Gastroesophageal sphincter (tissue), 4 donors: ENCODE results near the gene ZAR1L. TPM values are rescaled to one million over a fixed set of nuclear protein-coding genes. Genes with fewer than 3 reads are reported as not detected.
"Not testable (repeated sequence)": the region's sequence is repeated elsewhere in the genome, so short reads cannot be mapped to it uniquely, and the experiment has no call there.

Experiments used
- ATAC-seq: fragments of 150-250 bp; one replicate; pipeline ENCODE4 v1.9.1; 2016; ENCODE audit warnings: mild to moderate bottlenecking, moderate library complexity
- H3K27ac ChIP-seq, 4 donors: fragments of 200-600 bp; sonication (generic) in 3 of 4; 1 replicate in 3 of 4; 2 replicates in 1 of 4; pipeline ENCODE4 v1.5.1; 2016 to 2019
- H3K27me3 ChIP-seq: fragments of 200-600 bp; sonication (generic); one replicate; pipeline ENCODE4 v1.5.1; 2019
- H3K36me3 ChIP-seq, 2 donors: fragments of 200-600 bp; sonication (generic); one replicate each; pipeline ENCODE4 v1.5.1; 2019; ENCODE audit warnings: control low read depth in 1 of 2
- H3K4me1 ChIP-seq, 3 donors: fragments of 200-600 bp; sonication (generic); 1 replicate in 2 of 3; 2 replicates in 1 of 3; pipeline ENCODE4 v1.5.1; 2016 to 2019; ENCODE audit warnings: control low read depth in 2 of 3
- H3K4me3 ChIP-seq, 2 donors: fragments of 200-600 bp; sonication (generic); one replicate each; pipeline ENCODE4 v1.5.1; 2019; ENCODE audit warnings: mild to moderate bottlenecking in 1 of 2, moderate library complexity in 1 of 2
- H3K9me3 ChIP-seq, 3 donors: fragments of 200-600 bp; sonication (generic); one replicate each; pipeline ENCODE4 v1.5.1; 2017 to 2019; ENCODE audit warnings: control low read depth in 2 of 3
- CTCF ChIP-seq, 4 experiments: fragments of 200-600 bp in 2 of 4; fragments of 450-650 bp in 2 of 4; sonication (generic) in 1 of 4; IDR thresholded peaks; one replicate each; pipeline ENCODE4 v1.5.1; 2017 to 2019; ENCODE audit warnings: antibody characterized with exemption in 4 of 4, mild to moderate bottlenecking in 2 of 4, moderate library complexity in 2 of 4
- EP300 ChIP-seq: sonication (generic); formaldehyde crosslinking; IDR thresholded peaks from one replicate; pipeline ENCODE4 v1.6.1; 2017; ENCODE audit warnings: antibody characterized with exemption, mild to moderate bottlenecking
- POLR2A ChIP-seq, 2 donors: fragments of 450-650 bp; IDR thresholded peaks; one replicate each; pipeline ENCODE4 v1.6.1; 2017; ENCODE audit warnings: antibody characterized with exemption in 2 of 2, mild to moderate bottlenecking in 2 of 2, moderate library complexity in 1 of 2
- POLR2AphosphoS5 ChIP-seq: sonication (generic); formaldehyde crosslinking; IDR thresholded peaks from one replicate; pipeline ENCODE4 v1.6.1; 2017; ENCODE audit warnings: antibody characterized with exemption
- WGBS, 2 donors: methylation state at CpG; one replicate each; pipeline ENCODE4 v1.1.5; 2018; ENCODE audit warnings: low coverage in 1 of 2; 5-methylcytosine and 5-hydroxymethylcytosine counted together
- total RNA-seq, 4 donors: library from RNA; depleted of rRNA; stranded (reverse); fragments of >200 nt; gene quantifications; one replicate each; pipeline ENCODE4 v1.1.0, GENCODE V29; 2016

ZAR1L gene
- not detected for total RNA-seq

- Histone ChIP-seq H3K27ac (peak within 1 kb of the TSS; percentile 84 to 93 (median 92)), H3K27me3 (no peaks in the 10 kb centered on the region), H3K36me3 (no peaks in the 10 kb centered on the region), H3K9me3 (no peaks in the 10 kb centered on the region), H3K4me3 (peak within 1 kb of the TSS; percentile 64 to 72), H3K4me1 (peaks cover 0 to 13% (median 0%) of the 10 kb centered on the region in 3 donors)
- ATAC-seq, result peak; percentile 96
- 0 to 1% methylated on average over 2 to 14 of the region's 60 CpGs for WGBS, 2 donors
- TF ChIP-seq POLR2A (IDR thresholded peaks at IDR 0.05) (peak; percentile 62), CTCF (IDR thresholded peaks at IDR 0.05) (peak in 1 of 4 experiments; percentile 16), POLR2AphosphoS5 (peak; percentile 86), EP300 (no peak)
These were observed at the start of gene ZAR1L, which contains the start of gene BRCA2 for GRCh38 chr13:32315238-32316027. TSS of gene ZAR1L (minus strand) at chr13:32315363. CDS start at chr13:32311925, 3,438 bp downstream. TSS of gene BRCA2 (plus strand) at chr13:32315508. CDS start at chr13:32316461, 953 bp downstream.

- H3K36me3 ChIP-seq, result no peaks in the 10 kb centered on the region
These were observed 47.4 kb upstream of the ZAR1L start for GRCh38 chr13:32362574-32362973.

GRCh38 chr13:32355935-32356334 is 40.8 kb upstream of the ZAR1L start:
- H3K36me3 ChIP-seq, H3K4me3 ChIP-seq, H3K27ac ChIP-seq, ATAC-seq, H3K4me1 ChIP-seq, H3K9me3 ChIP-seq, H3K27me3 ChIP-seq: not testable (repeated sequence)
- 93 to 97% methylated on average over 8 of the region's 8 CpGs for WGBS, 2 donors

More at GRCh38 chr13:32362574-32362973, 47.4 kb upstream of the ZAR1L start:
- Histone ChIP-seq H3K4me3 (no peak overlapping the region), H3K27me3 (no peaks in the 10 kb centered on the region), H3K27ac (no peak overlapping the region), H3K4me1 (no peaks in the 10 kb centered on the region), H3K9me3 (no peaks in the 10 kb centered on the region)
- ATAC-seq, result no peak
- TF ChIP-seq EP300 (no peak), POLR2A (IDR thresholded peaks at IDR 0.05) (no peak), POLR2AphosphoS5 (no peak), CTCF (IDR thresholded peaks at IDR 0.05) (no peak)
- 92% methylated on average over 2 of the region's 2 CpGs for whole genome bisulfite sequencing, 2 donors

GRCh38 chr13:32354040-32354439 is 38.9 kb upstream of the ZAR1L start:
- Histone ChIP-seq H3K9me3 (no peaks in the 10 kb centered on the region), H3K27ac (no peak overlapping the region), H3K27me3 (no peaks in the 10 kb centered on the region), H3K4me3 (no peak overlapping the region), H3K36me3 (no peaks in the 10 kb centered on the region), H3K4me1 (no peaks in the 10 kb centered on the region)
- ATAC-seq, result no peak
- TF ChIP-seq EP300 (no peak), CTCF (IDR thresholded peaks at IDR 0.05) (no peak), POLR2A (IDR thresholded peaks at IDR 0.05) (no peak), POLR2AphosphoS5 (no peak)
- 92 to 95% methylated on average over 1 of the region's 1 CpG for WGBS, 2 donors

- H3K36me3 ChIP-seq, H3K9me3 ChIP-seq, H3K4me3 ChIP-seq, H3K27ac ChIP-seq, ATAC-seq, H3K27me3 ChIP-seq, H3K4me1 ChIP-seq: not testable (repeated sequence)
- WGBS, 2 donors, result 92 to 95% methylated on average over 9 to 10 of the region's 15 CpGs
These were observed 35.8 kb upstream of the ZAR1L start for GRCh38 chr13:32350839-32351441.

GRCh38 chr13:32347651-32348050 is 32.5 kb upstream of the ZAR1L start:
- Histone ChIP-seq H3K36me3 (no peaks in the 10 kb centered on the region), H3K4me3 (no peak overlapping the region), H3K9me3 (no peaks in the 10 kb centered on the region), H3K4me1 (no peaks in the 10 kb centered on the region), H3K27ac (no peak overlapping the region), H3K27me3 (no peaks in the 10 kb centered on the region)
- ATAC-seq, result no peak
- TF ChIP-seq EP300, result no peak
- no peak for TF ChIP-seq CTCF (IDR thresholded peaks at IDR 0.05)
- no peak for TF ChIP-seq POLR2AphosphoS5
- 29 to 100% methylated on average over 1 of the region's 1 CpG for WGBS, 2 donors
